ENCODE results near the gene PRR32.

DNA sequence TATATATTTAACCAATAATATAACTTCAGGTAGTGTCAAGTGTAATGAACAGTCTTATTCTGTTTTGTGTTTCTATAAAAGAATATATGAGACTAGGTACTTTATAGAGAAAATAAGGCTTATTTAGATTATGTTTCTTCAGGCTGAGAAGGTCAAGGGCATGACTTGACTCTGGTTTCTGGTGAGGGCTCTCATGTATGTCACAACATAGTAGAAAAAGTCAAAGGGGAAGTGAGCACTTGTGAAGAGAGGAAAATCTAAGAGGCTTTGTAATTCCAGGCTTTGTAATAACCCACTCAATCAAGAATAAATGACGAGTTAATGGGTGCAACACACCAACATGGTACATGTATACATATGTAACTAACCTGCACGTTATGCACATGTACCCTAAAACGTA, 27.6 kb downstream of the PRR32 start:
- TF ChIP-seq RFX5 (IDR thresholded peaks at IDR 0.05; ENCODE audit: borderline replicate concordance, low read depth, low read length) (no peak), EZH2 (IDR thresholded peaks at IDR 0.05; ENCODE audit: low read depth, low read length, severe bottlenecking) (no peak), SIN3A (conservative IDR thresholded peaks at IDR 0.05 in 1 of 2, IDR thresholded peaks at IDR 0.05 in 1 of 2; ENCODE audit: low read depth in 1 of 2, low read length in 2 of 2) (no peak), SP2 (IDR thresholded peaks at IDR 0.05; ENCODE audit: low read length) (no peak), TAF1 (IDR thresholded peaks at IDR 0.05; ENCODE audit: low read depth, low read length) (no peak)
- TF ChIP-seq, protein P1, sequence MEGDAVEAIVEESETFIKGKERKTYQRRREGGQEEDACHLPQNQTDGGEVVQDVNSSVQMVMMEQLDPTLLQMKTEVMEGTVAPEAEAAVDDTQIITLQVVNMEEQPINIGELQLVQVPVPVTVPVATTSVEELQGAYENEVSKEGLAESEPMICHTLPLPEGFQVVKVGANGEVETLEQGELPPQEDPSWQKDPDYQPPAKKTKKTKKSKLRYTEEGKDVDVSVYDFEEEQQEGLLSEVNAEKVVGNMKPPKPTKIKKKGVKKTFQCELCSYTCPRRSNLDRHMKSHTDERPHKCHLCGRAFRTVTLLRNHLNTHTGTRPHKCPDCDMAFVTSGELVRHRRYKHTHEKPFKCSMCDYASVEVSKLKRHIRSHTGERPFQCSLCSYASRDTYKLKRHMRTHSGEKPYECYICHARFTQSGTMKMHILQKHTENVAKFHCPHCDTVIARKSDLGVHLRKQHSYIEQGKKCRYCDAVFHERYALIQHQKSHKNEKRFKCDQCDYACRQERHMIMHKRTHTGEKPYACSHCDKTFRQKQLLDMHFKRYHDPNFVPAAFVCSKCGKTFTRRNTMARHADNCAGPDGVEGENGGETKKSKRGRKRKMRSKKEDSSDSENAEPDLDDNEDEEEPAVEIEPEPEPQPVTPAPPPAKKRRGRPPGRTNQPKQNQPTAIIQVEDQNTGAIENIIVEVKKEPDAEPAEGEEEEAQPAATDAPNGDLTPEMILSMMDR (IDR thresholded peaks at IDR 0.05; ENCODE audit: control extremely low read depth in 1 of 3, insufficient read depth in 1 of 3, low read depth in 1 of 3, low read length in 3 of 3), result no peak
